HG03095 (cell line): Measurements from ENCODE around the gene WRNIP1.
"Not testable (repeated sequence)": the region's sequence is repeated elsewhere in the genome, so short reads cannot be mapped to it uniquely, and the experiment has no call there.

Source experiments
- ATAC-seq: cut with Tn5 transposase; IDR thresholded peaks from one replicate; pipeline ENCODE4 v1.9.1; 2021; ENCODE audit warnings: moderate library complexity; ENCODE audit not compliant: unreplicated experiment

Gene WRNIP1

DNA sequence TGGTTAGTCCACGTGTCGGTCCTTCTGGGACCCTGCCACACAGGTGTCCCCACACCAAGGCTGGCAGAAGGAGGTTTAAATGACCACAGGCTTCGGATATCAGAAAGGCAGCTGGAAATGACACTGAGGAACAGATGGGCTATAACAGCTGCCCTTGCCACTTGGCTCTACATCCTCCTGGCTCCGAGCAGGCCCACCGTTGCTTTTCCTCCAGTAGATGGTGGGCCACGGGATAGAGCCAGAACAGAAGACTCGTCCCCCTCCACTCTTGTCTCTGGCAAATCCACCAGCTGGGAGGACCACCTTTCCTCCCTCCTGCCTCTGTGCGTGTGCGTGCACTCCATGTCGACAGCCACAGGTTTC lies 17.6 kb downstream of the WRNIP1 start:
- no peak for ATAC-seq

DNA sequence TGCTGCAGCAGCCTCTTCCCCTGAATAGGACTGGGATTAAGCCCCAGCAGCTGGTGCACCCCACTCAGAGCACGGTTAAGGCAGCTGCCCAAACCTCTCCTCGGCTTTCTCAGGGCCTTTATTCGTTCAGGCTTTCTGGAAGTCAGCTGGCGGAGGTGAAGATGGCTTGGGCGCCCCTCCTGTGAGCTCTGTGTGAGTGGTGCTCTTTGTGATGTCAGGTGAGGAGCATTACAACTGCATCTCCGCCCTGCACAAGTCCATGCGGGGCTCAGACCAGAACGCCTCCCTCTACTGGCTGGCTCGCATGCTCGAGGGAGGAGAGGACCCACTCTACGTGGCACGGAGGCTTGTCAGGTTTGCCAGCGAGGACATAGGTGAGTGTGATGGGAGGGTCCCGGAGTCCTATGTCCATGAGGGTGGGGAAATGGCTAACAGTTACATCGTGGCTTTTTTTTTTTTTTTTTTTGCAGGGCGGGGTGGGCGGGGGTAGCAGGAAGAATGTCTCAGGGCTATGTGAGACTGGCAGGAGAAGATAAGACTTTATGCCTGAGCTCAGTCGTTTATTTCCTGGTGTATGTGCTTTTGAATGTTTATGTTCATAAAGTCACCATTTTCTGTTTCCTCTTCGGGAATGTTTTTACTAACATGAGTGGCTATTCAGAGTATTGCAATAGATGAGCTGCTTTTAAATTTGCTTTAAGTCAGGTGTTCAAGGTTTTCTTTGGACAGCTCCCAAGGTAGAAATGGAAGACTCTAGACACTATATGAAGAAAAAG lies 18.2 kb downstream of the WRNIP1 start:
- ATAC-seq: no peak

DNA sequence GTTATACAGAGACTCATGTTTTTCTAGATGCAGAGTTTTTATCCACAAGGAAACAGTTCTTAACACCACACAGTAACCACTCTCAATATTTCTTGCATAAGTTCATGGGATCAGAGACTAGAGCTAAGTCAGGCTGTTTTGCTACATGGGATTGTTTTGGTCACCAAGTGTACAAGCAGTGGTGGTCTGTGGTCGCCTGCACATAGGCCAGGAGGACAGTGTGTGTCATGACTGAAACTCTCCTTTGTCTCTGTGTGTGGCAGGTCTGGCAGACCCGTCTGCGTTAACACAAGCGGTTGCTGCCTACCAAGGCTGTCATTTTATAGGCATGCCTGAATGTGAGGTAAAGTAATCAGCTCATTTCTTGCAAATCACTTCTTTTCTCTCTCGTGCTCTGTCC lies 18.9 kb downstream of the WRNIP1 start:
- ATAC-seq: no peak

DNA sequence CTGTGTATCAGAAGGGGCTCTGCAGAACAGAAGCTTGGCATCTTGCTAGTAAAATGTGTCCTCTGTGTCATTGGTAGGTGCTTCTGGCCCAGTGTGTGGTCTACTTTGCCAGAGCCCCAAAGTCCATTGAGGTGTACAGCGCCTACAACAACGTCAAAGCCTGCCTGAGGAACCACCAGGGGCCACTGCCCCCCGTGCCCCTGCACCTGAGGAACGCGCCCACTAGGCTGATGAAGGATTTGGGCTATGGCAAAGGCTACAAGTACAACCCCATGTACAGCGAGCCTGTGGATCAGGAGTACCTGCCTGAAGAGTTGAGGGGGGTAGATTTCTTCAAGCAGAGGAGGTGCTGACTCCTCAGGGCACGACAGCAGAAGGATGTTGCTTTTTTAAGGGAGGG lies 19.7 kb downstream of the WRNIP1 start:
- no peak for ATAC-seq

DNA sequence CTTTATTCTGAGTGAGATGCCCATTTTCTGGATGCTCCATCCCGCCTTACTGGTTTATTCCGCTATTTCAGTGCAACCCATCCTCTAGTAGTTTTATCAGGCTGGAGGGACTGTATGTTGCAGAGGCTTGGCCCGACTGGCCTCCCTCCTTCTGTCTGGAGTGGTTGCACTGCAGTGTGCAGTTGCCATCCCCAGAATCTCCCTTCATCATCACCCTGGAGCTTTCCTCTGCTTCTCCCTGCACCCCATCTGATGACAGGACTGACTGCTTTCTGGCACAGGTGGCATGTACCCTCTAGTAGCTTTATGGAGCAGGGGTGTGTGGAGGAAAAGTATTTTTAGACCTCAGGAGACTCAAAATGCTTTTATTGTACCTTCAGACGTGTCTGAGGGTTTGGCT lies 21.1 kb downstream of the WRNIP1 start:
- ATAC-seq: no peak

DNA sequence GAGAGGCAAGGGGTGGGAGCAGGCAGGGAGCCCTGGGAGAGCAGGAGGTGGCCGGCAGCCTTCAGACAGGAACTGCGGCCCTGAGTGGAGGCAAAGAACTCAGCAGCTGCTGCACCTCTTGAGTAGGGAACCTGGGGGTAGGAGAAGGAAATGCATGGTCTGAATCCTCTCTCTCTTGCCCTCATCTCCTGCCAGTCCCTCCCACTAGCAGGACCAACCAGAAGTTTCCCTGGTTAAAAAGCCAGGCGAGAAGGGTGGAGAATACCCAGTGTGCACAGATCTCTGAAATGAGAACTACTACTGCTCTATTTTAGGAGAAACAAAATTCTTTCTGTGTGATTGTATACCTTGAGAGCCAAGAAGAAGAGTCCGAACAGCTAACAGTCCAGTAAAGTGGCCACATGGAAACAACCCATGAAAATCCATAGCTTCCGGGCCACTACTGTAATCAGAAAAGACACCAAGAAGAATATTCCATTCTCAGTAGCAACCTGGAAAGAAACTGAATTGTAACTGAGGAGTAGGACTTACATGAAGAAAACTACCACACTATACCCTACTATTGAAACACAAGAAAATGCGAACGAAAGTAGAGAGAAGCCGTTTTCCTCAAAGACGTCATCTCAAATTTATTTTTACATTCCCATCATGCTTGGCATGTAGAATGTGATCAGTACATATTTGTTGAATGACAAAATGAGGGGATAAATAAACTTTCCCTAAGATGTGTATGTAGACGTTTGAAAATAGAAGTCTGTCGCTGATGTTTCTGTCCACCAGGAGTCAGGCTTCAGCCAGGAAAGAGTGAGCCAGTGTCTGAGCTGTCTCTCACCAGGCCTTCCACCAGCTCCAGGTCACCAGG lies 25.6 kb downstream of the WRNIP1 start:
- no peak for ATAC-seq

DNA sequence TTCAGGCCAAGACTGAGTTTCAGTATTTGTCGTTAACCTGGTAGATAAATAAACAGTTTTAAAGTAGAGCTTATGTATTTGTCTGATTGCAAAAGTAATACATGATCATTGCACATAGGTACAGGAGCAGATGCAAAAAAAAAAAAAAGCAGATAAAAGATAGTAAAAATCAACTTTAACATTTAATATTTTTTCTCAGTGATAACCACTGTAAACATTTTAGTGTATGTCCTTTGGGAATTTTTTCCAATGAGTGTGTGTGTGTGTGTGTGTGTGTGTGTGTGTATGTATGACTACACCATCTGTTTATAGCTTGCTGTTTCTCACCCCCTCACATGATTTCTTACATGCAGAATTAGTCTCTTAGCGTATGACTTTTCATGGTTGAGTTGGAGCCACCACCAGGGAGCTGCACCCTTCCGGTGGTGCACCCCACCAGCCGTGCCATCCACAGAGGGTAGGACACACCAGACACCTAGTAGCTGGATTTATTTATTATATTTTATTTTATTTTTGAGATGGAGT lies 26.3 kb downstream of the WRNIP1 start:
- no peak for ATAC-seq

DNA sequence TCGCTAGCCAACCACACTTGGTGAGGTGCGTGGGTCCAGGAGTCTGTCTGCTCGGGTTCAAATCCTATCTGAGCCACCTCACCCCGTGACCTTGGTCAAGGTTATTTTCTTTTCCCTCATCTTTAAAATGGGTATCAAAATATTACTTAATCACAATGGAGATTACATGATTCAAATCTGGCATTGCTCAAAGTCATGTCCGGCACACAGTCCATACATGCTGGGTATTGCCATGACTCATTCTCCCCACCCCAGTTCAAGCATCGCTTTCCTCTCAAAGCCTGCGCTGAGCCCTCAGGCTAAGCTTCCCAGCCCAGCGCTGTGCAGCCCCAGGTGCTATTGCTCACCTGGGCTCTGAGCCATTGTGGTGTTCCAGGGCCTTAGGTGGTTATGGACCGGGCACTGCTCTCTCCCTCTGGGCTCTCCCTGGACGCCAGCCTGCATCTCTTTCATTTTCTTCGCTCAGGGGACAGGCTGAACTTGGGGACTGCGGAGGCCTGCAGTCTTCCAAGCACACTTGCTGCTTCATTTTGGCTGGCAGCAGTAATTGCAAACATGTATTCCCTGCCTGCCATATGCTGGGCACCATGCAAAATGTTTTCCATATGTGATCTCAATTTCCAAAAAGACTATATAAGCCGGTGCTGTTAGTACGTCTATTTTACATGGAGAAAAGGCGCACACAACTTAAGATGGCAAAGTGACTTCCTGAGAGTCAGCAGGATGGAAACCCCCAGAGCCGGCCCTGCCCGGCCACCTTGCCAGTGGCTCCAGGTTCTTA lies 27.3 kb downstream of the WRNIP1 start:
- no peak for ATAC-seq

DNA sequence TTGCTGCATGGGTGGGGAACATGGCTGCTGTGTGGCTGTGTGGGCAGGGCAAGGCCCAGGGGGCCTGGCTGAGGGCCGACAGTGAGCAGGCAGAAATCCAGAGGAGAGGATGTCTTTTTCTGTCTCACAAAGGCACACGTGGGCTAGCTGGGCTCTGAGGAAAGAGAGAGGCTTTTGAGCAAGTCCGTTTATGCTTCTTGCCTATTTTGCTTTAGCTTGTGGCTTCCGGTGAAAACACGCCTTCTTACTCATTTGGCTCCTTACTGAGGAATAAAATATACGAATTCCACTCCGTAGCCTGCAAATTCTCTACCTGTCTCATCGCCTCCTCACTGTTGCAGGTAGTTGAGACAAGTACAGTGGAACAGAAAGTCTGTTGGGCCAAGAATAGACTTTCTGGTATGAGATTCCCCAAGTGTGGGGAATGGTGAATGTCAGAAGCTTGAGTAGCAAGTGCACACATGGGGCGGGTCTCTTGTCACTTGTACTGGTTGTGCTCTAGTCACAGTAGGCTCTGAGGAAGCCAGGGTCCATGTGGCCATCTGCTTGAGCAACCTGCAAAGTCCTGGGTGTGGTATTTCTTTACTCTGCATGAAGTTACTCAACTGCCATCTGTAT lies 28.4 kb downstream of the WRNIP1 start:
- ATAC-seq: no peak

DNA sequence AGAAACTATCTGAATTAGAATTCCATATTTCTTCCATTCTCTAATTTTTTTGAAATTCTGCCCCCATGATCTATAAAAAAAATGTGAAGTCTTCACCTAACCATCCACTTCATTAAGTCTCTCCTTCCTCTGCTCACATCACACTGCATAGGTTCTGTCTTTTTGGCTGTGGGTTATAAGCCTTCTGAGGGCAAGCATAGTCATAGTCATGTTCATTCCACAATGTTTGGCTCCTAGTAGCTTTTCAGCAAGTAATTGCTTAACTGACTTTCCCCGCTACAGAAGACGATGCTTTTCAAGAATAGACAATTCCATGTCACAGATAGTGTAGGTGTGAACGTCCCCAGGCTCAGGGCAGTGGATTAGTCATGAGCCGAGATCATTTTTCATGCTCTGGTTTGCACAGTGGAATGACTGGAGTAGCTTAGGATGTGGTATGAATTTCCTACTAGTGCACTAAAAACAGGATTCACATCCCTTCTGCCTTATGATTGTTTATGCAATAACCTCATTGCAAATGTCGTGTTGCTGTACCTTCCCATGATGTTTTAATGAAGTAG lies 29.1 kb downstream of the WRNIP1 start:
- no peak for ATAC-seq

DNA sequence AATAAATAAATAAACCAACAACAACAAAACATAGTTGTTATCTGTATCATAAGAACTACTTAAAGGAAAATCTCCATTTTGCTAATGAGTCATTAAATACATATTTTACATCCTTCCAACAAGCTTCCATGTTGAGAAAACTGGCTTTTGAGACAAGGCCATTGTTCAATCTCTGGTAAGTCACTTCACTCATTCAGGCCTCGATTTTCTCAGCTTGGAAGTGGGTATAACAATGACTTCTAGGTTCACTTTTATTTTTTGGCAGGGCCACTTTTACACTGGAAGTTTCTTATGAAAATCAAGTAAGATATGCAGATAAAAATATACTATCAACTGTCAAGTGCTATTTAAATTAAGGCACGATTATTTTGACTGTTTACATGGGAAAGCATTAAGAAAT lies 30.0 kb downstream of the WRNIP1 start:
- no peak for ATAC-seq

DNA sequence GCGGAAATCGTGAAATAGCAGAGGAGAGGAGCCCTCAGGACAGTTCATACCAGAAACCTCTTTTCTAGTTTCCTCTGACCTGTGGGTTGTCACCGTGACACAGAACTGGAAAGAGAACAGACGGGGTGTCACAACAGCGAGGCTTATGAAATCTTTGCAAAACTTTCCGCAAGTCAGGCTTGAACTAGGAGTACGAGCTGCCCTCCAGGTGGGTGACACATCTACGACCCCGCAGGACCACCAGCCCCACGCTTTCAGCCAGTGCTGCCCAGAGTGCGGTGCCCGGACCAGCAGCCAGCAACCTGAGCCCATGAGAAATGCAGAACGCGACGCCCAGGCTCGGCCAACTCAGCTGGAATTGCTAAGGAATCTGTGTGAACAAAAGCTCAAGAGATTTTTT lies 30.8 kb downstream of the WRNIP1 start:
- ATAC-seq: no peak

DNA sequence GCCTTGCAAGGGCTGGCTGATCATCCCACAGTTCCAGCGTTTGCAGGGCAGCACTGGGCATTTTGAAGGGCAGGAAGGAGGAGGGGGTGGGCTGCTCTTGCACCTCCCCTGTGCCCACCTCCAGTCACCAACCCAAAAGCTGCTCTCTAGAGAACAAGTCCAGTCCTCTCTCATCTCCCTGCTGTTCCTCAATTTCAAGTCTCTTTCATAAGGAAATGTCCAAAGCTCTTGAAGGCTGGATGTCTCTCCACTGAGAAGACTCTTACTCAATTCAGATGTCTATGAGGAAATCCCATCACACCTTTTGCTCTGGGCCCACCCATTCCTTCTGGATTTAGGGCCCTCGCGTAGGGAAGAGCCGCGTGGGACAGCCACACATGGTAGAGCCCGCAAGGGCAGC lies 31.7 kb downstream of the WRNIP1 start:
- ATAC-seq: no peak

DNA sequence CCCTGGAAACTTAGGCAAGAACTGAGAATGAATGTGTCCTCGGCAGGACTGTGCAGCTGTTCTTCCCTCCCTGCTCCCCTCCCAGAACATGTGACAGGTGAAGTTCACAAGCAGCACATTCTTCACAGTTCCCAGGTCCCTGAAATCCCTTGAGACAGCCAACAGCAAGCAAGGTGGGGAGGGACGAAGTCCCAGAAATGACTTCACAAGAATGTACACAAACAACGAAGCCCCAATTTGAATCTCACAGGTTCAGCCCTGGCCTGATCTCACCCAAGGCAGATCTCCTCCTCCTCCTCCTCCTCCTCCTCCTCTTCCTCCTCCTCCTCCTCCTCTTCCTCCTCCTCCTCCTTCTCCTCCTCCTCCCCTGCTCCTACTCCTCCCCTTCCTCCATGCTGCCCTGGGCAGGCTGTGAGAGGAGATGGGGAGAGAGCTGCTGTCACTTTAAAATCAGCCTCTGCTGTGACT lies 32.4 kb downstream of the WRNIP1 start:
- ATAC-seq: no peak

DNA sequence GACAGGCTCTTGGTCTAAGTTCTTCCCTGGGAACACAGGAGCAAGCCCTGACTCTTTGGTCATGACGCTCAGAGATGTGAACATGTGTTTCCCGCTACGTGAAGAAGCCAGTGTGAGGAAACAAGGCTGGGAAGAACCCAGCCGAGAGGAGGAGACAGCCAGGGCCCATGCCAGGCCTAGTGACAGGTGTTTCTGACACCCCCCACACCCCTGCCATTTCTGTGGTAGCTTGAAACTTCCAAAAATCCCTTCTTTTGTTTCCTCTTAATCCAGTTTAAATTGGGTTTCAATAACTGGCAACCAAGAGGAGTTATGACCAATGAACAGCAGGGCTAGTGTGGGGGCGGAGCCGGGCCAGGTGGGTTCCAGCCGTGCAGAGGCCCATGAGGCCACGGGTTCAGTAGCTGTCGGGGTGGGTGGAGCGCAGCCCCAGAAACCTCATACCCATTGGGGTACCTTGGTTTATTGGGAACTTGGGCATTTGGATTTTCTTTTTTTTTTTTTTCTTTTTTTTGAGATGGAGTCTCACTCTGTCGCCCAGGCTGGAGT lies 33.5 kb downstream of the WRNIP1 start:
- no peak for ATAC-seq

DNA sequence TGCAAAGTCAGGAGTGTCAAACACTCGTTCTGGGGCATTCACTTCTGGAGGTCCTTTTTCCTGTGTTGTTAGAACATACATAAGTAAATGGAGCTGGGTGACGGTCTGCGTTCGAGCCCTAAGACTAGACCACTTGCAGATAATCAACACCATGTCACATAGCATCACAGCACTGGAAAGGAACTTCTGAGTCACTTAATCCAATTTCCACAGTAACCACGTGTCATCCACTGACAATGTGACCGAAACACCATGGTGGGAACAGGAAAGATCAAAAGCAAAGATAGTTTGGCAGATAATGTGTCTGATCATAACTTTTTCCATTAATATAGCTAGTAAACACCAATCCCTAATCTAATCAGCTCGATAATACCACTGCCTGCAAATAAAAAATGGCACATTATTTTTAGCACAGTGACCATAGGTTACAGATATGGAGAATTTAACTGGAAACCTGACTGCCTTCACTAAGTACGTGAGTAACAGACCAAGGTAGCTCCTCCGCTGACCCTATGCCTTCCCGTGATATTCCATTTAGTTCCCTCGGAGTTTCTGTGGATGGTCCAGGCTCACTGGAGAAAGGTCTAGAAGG lies 34.8 kb downstream of the WRNIP1 start:
- no peak for ATAC-seq

DNA sequence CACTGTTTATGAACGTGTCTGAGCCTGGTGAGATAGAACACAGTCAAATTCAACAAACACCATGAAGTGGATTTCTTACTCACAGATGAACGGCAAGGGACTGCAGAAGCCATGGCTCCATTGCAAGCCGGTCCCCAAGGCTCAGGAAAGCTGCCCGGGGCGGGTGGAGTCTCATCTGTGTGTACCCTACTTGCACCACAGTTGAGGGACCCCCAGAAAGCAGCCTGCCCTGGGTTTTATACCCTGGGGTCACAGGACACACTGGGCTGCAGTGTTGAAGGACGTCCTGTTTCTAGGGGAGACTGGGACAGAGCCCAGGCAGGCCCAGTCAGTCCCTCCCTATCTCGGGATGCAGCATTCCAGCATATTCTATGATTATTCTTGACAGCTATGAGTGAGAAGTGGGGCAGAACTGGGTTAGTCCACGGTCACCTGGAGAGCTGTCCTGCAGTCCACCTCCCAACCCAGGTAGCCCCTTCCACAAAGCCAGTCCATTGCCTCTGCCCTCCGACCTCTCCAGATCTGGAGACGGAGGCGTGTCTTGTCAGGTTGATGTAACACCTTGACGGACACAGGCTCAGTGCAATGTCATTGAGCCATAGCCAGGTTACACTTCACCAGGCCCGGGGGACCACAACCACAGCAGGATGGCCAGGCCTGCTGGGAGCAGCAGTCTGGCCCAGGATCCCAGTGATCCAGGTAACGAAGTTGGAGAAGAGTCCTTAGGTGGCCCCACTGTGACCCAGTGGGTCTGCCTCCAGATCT lies 35.5 kb downstream of the WRNIP1 start:
- ATAC-seq: no peak

DNA sequence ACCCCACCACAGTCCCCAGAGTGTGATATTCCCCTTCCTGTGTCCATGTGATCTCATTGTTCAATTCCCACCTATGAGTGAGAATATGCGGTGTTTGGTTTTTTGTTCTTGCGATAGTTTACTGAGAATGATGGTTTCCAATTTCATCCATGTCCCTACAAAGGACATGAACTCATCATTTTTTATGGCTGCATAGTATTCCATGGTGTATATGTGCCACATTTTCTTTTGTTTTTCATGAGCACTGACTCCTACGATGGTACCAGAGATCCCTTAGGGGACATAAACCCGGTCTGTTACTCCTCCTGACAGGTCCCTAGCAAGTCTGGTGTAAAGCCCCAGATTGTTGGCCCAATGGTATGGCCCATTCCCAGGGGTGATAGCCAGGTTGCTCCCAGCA lies 36.5 kb downstream of the WRNIP1 start:
- not testable (repeated sequence) for ATAC-seq

DNA sequence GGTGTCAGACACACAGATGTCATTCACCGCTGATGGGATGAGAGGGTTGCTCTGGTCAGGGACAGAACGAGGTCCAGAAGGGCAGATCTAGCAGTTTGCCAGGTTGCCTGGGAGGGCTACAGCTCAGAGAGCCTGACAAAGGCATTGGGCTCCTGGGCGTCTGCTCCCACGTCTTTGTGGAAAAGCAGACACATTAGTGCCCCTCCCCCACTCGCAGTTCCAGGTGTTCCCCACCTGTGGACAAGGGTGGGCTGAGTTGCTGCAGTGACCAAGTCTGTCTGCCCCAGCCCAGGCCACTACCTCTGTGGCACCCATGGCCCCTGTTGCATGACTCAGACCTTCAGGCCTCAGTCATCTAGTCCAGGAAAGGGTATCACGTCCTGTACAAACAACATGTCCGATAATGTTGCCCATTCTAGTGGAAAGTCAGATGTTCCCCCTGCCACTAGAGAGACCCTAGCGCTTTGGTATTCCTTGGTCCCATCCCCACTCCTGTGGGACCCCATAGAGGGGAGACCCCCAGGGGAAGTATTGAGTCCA lies 37.4 kb downstream of the WRNIP1 start:
- no peak for ATAC-seq
